ENCODE measurements around the gene UTS2R.

- TF ChIP-seq CTCF (IDR thresholded peaks at IDR 0.05) = no peak
- no peak for TF ChIP-seq POLR2A (IDR thresholded peaks at IDR 0.05)
Observed at GRCh38 chr17:82354804-82355308, 16.7 kb upstream of the UTS2R start.
